Tibial nerve (tissue), 4 donors: ENCODE measurements around the gene TGFBI. TPM values are rescaled to one million over a fixed set of nuclear protein-coding genes. Genes with fewer than 3 reads are reported as not detected.

Experiments used
- DNase-seq, 2 donors: peaks; one replicate each; pipeline ENCODE4 v3.0.0-alpha.2; 2019; ENCODE audit warnings: low spot score in 2 of 2
- H3K27ac ChIP-seq, 4 donors: fragments of 200-600 bp; sonication (generic) in 3 of 4; one replicate each; pipeline ENCODE4 v1.5.1; 2017 to 2019; ENCODE audit warnings: mild to moderate bottlenecking in 1 of 4
- H3K27me3 ChIP-seq, 2 donors: fragments of 200-600 bp; sonication (generic) in 1 of 2; one replicate each; pipeline versions ENCODE4 v1.5.1 to v1.6.0; 2017 to 2019
- H3K36me3 ChIP-seq, 3 donors: fragments of 200-600 bp; sonication (generic); one replicate each; pipeline ENCODE4 v1.5.1; 2018 to 2019
- H3K4me1 ChIP-seq, 4 donors: fragments of 200-600 bp; sonication (generic) in 3 of 4; one replicate each; pipeline ENCODE4 v1.5.1; 2017 to 2019
- H3K4me3 ChIP-seq, 4 donors: fragments of 200-600 bp; sonication (generic) in 3 of 4; one replicate each; pipeline ENCODE4 v1.5.1; 2017 to 2019; ENCODE audit warnings: mild to moderate bottlenecking in 1 of 4, moderate library complexity in 1 of 4
- H3K9me3 ChIP-seq, 4 donors: fragments of 200-600 bp; sonication (generic) in 3 of 4; one replicate each; pipeline ENCODE4 v1.5.1; 2017 to 2019
- CTCF ChIP-seq, 5 experiments: fragments of 200-600 bp in 3 of 5; fragments of 450-650 bp in 2 of 5; sonication (generic) in 3 of 5; IDR thresholded peaks; one replicate each; pipeline ENCODE4 v1.5.1; 2016 to 2019; ENCODE audit warnings: antibody characterized with exemption in 5 of 5, mild to moderate bottlenecking in 3 of 5, moderate library complexity in 2 of 5
- EP300 ChIP-seq, 2 donors: sonication (generic); formaldehyde crosslinking; IDR thresholded peaks; one replicate each; pipeline ENCODE4 v1.6.1; 2017; ENCODE audit warnings: antibody characterized with exemption in 2 of 2, mild to moderate bottlenecking in 1 of 2
- POLR2A ChIP-seq, 2 donors: fragments of 450-650 bp; IDR thresholded peaks; one replicate each; pipeline ENCODE4 v1.6.1; 2017; ENCODE audit warnings: antibody characterized with exemption in 2 of 2, mild to moderate bottlenecking in 2 of 2, moderate library complexity in 2 of 2
- WGBS, 2 donors: methylation state at CpG; one replicate each; pipeline ENCODE4 v1.1.5; 2018; 5-methylcytosine and 5-hydroxymethylcytosine counted together
- total RNA-seq, 4 donors: library from RNA; depleted of rRNA; stranded (reverse); fragments of >200 nt; gene quantifications; one replicate each; pipeline ENCODE4 v1.1.0, GENCODE V29; 2016

Gene TGFBI
- total RNA-seq, 4 donors from 2014 or later: 158 to 291 (median 212) TPM

GRCh38 chr5:136076881-136077445, 48.2 kb downstream of the TGFBI start:
- no peaks in the 10 kb centered on the region for H3K27me3 ChIP-seq
- H3K27ac ChIP-seq: no peak overlapping the region
- no peaks in the 10 kb centered on the region for H3K9me3 ChIP-seq
- DNase-seq: no peak
- no peak for TF ChIP-seq POLR2A (IDR thresholded peaks at IDR 0.05)
- peaks cover 0 to 7% (median under 1%) of the 10 kb centered on the region in 4 donors for H3K4me1 ChIP-seq
- WGBS, 2 donors: 58 to 59% methylated on average over 2 to 4 of the region's 4 CpGs
- H3K4me3 ChIP-seq: no peak overlapping the region
- H3K36me3 ChIP-seq: no peaks in the 10 kb centered on the region

- Histone ChIP-seq H3K9me3 (no peaks in the 10 kb centered on the region), H3K4me1 (peaks cover 0 to 13% (median 2%) of the 10 kb centered on the region in 4 donors), H3K27me3 (no peaks in the 10 kb centered on the region), H3K36me3 (no peaks in the 10 kb centered on the region), H3K27ac (peak overlapping the region in 1 of 4 donors; percentile 27), H3K4me3 (peak overlapping the region in 1 of 4 donors; percentile 49)
- WGBS, 2 donors: 47 to 55% methylated on average over 23 to 25 of the region's 25 CpGs
- TF ChIP-seq POLR2A (IDR thresholded peaks at IDR 0.05) (no peak), EP300 (IDR thresholded peaks at IDR 0.05) (no peak), CTCF (IDR thresholded peaks at IDR 0.05) (no peak)
- no peak for DNase-seq
Measured at GRCh38 chr5:136079195-136079985, 50.6 kb downstream of the TGFBI start.

GRCh38 chr5:136080113-136080482, 51.3 kb downstream of the TGFBI start:
- no peaks in the 10 kb centered on the region for H3K36me3 ChIP-seq
- H3K27me3 ChIP-seq: no peaks in the 10 kb centered on the region
- peak overlapping the region; percentile 22 to 49 (median 30) for H3K4me3 ChIP-seq
- 56 to 67% methylated on average over 13 of the region's 13 CpGs for WGBS, 2 donors
- H3K9me3 ChIP-seq: no peaks in the 10 kb centered on the region
- TF ChIP-seq CTCF (IDR thresholded peaks at IDR 0.05) (no peak), EP300 (IDR thresholded peaks at IDR 0.05) (no peak), POLR2A (IDR thresholded peaks at IDR 0.05) (no peak)
- H3K4me1 ChIP-seq: peaks cover 0 to 13% (median 2%) of the 10 kb centered on the region in 4 donors
- DNase-seq: no peak
- H3K27ac ChIP-seq: peak overlapping the region in 1 of 4 donors; percentile 27

GRCh38 chr5:136080483-136081216, 51.9 kb downstream of the TGFBI start:
- 41 to 64% methylated on average over 26 to 34 of the region's 34 CpGs for WGBS, 2 donors
- Histone ChIP-seq H3K27me3 (no peaks in the 10 kb centered on the region), H3K4me1 (peaks cover 0 to 13% (median 2%) of the 10 kb centered on the region in 4 donors), H3K36me3 (no peaks in the 10 kb centered on the region), H3K4me3 (peak overlapping the region; percentile 22 to 49 (median 30)), H3K27ac (peak overlapping the region in 3 of 4 donors; percentile 64 to 78 (median 72)), H3K9me3 (no peaks in the 10 kb centered on the region)
- peak; percentile 71 to 78 for DNase-seq
- peak; percentile 44 to 74 for TF ChIP-seq EP300 (IDR thresholded peaks at IDR 0.05)
- TF ChIP-seq CTCF (IDR thresholded peaks at IDR 0.05): peak in 1 of 5 experiments; percentile 16
- TF ChIP-seq POLR2A (IDR thresholded peaks at IDR 0.05): peak; percentile 41 to 43

GRCh38 chr5:136081217-136081591, 52.4 kb downstream of the TGFBI start:
- TF ChIP-seq EP300 (IDR thresholded peaks at IDR 0.05) (no peak), CTCF (IDR thresholded peaks at IDR 0.05) (no peak), POLR2A (IDR thresholded peaks at IDR 0.05) (no peak)
- H3K9me3 ChIP-seq: no peaks in the 10 kb centered on the region
- DNase-seq: no peak
- H3K36me3 ChIP-seq: no peaks in the 10 kb centered on the region
- H3K27ac ChIP-seq: peak overlapping the region in 3 of 4 donors; percentile 64 to 78 (median 72)
- H3K4me1 ChIP-seq: peaks cover 0 to 13% (median 2%) of the 10 kb centered on the region in 4 donors
- 82 to 100% methylated on average over 2 of the region's 2 CpGs for WGBS, 2 donors
- peak overlapping the region in 1 of 4 donors; percentile 49 for H3K4me3 ChIP-seq
- H3K27me3 ChIP-seq: no peaks in the 10 kb centered on the region
